GM10266 (cell line): ENCODE measurements around the gene PLAC1.

Experiments used
- DNase-seq: peaks from one replicate; pipeline ENCODE4 v3.0.0; 2012; ENCODE audit errors: extremely low spot score
- TF ChIP-seq, protein P1 (sequence below): IDR thresholded peaks from 2 replicates; pipeline ENCODE4 v1.5.1; 2012; ENCODE audit warnings: mild to moderate bottlenecking, low read depth; ENCODE audit not compliant: control insufficient read depth, insufficient read depth; ENCODE audit errors: missing control alignments

Gene PLAC1

DNA sequence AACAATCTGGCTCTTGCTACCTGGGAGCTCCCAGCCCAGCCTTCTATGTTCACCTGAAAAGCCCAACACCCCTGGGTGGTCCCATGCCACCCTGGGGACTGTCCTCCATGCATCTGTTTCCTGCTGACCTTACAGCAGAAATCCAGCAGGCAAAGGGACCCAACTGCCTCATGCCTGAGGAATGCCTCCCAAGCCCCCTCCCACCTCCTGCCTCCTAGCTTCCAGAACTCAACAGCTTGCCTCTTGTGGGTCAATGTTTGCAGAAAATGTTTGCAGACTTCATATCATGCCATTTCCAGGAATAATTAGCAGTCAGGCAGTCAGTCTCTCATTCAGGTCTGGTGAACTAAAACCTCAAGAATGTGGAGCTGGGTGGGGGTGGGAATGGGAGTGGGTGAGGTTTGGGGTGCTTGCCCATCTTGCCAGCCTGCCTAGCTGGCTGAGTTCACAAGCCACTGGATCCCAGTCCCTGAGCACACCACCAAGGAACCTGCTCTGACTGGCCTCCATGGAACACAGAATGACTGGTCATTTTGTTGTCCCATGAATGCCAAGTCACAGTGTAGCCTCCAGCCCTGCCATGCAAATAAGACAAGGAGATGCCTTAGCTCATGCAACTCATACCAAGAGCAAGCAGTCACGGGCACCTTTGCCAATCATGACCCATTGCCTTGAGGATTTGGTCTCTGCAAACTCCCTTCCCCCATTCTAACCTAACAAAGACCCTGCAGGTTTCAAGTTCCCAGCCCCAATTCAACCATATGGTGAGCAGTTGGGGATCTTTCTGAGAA is 12.1 kb upstream of the PLAC1 start:
- TF ChIP-seq, protein P1, sequence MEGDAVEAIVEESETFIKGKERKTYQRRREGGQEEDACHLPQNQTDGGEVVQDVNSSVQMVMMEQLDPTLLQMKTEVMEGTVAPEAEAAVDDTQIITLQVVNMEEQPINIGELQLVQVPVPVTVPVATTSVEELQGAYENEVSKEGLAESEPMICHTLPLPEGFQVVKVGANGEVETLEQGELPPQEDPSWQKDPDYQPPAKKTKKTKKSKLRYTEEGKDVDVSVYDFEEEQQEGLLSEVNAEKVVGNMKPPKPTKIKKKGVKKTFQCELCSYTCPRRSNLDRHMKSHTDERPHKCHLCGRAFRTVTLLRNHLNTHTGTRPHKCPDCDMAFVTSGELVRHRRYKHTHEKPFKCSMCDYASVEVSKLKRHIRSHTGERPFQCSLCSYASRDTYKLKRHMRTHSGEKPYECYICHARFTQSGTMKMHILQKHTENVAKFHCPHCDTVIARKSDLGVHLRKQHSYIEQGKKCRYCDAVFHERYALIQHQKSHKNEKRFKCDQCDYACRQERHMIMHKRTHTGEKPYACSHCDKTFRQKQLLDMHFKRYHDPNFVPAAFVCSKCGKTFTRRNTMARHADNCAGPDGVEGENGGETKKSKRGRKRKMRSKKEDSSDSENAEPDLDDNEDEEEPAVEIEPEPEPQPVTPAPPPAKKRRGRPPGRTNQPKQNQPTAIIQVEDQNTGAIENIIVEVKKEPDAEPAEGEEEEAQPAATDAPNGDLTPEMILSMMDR = no peak
- DNase-seq = no peak

DNA sequence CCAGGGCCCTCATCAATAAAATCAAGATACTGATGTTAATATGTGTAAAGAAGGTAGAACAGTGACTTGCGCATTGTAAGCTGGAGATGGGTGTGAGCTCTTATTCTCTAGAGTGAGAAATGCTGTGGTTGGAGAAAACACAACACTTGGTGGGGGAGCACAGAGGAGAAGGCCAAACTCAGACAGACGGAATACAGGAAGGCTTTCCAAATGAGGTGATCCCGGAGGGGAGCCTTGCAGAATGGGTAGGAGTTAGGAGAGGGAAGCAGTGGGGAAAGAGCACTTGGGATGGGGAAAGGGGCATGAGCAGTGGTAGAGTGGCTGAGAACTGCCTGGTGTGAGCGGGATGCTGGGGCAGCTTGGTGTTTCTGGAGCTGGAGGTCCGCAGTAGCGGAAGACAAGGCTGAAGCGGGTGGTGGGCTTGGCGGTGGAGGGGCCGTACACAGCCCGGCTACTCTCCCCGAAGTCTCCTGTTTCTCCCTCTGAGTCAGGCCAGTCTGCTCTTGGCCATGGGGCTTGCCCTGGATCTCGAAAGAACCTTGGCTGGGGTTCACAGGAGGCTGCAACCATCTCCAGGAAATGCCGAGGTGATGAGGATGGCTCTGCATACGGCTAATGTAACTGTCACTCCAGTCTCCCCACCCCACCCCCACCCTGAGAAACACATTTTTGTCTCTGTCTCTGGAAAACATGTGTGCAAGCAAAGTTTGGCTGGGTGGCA is 11.3 kb upstream of the PLAC1 start:
- DNase-seq = no peak
- TF ChIP-seq, protein P1 = no peak

DNA sequence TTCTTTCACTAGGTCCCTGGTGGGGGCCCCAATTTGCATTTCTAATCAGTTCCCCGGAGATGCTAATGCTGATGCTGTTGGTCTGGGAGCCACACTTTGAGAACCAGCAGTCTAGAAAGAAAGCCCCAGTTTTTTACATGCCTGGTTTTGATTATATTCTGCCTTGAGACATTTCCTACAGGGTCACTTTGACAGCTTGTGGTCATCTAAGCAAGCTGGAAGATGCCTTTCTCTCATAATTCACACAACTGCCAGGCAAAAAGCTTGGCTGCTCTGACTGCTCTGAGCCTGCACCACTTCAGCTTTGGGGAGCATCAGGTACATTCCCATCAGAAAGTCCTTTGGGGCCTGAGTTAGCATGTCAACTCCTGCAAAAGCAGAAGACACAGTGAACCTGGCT is 5.9 kb upstream of the PLAC1 start:
- TF ChIP-seq, protein P1 = no peak
- DNase-seq = no peak

DNA sequence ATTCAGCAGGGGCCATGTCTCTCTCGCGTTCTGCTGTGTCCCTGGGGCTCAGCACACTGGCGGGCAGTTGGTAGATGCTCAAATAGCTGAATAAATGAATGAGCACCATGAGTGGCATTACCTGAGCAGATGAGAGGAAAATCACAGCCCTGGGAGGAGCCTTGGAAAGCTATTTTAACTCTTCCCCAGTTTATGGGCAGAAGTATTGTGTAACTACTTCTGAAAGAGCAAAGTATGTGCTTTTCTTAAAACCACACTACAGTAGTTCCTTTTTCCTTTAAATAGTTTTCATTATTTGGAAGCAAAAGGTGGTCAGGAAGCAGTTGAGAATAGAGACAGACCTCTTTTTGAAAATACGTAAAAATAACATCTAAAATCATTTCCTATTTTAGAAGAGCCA is 3.0 kb upstream of the PLAC1 start:
- DNase-seq = no peak
- TF ChIP-seq, protein P1 = no peak

DNA sequence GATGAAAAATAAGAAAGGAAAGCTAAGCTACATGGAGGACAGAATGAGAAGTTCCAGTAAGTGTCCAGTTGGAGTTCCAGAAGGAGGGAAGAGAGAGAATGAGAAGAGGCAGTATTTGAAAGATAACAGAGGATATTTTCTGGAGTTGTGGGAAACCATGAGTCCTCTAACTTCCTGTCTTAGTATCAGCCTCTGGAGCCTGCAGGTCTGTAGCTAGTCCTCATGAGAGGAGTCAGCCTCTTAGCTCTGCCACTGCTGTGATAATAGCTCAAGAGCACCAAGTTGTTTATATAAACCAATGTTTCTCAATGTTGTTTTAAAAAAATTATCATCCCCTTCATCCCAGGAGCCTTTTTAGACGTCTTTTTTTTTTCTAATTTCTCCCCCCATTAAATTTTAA is 2.4 kb upstream of the PLAC1 start:
- TF ChIP-seq, protein P1 = no peak
- DNase-seq = no peak

DNA sequence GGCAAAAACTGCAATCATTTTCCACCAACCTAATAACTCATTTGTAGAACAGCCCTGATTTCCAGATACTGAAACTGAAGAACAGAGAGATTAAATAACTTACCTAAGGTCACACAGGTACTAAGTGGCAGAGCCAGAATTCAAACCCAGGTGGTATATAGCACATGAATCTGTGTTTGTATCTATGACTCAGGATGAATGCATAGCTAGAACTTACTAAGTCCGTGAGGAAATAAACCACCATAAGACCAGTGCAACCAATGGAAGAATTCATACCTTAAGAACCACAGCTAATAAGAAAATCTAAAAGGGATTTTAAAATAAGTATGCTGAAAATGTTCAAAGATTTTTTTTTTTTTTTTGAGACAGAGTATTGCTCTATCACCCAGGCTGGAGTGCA is 1.5 kb upstream of the PLAC1 start:
- TF ChIP-seq, protein P1 = no peak
- no peak for DNase-seq

DNA sequence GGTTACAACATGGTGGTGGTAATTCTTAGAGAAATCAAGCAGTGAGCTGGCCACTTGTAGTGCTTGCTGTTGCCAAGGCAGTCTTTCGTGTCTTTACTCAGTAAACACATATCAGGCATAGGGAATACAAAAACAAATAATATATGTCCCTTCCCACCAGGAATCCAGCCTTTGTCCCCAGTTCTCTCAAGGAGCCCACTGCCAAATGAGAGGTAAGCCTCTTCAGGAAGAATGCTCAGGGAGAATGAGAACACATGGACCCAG is 421 bp upstream of the PLAC1 start:
- no peak for DNase-seq
- TF ChIP-seq, protein P1 = no peak
